OCI-LY3 (cell line): Measurements from ENCODE around the gene TWSG1.

ENCODE experiments used
- H2AFZ ChIP-seq: fragments of 200-600, 300-600 bp; shearing (Covaris generic); 2 replicates; pipeline ENCODE4 v1.6.0; 2014; ENCODE audit warnings: antibody characterized with exemption, low read depth, low read length
- H3K27ac ChIP-seq: fragments of 200-600, 300-600 bp; sonication (generic); 2 replicates; pipeline ENCODE4 v1.5.1; 2014; ENCODE audit warnings: mild to moderate bottlenecking, low read length, moderate library complexity, mixed read lengths
- H3K27me3 ChIP-seq: fragments of 200-600, 300-600 bp; sonication (generic); 2 replicates; pipeline ENCODE4 v1.6.1; 2014; ENCODE audit warnings: low read depth, low read length, mixed read lengths
- H3K36me3 ChIP-seq: fragments of 200-600, 300-600 bp; sonication (generic); replicated peaks from 2 replicates; pipeline ENCODE3; 2014; ENCODE audit warnings: low read depth, low read length, mixed read lengths
- H3K4me1 ChIP-seq: fragments of 300-600, 200-600 bp; sonication (generic); 2 replicates; pipeline ENCODE4 v1.6.1; 2014; ENCODE audit warnings: low read length, mixed read lengths
- H3K4me2 ChIP-seq: fragments of 200-600, 300-600 bp; sonication (generic); 2 replicates; pipeline ENCODE4 v1.6.1; 2014; ENCODE audit warnings: low read length, mixed read lengths
- H3K4me3 ChIP-seq: fragments of 300-600, 200-600 bp; sonication (generic); 2 replicates; pipeline ENCODE4 v1.5.1; 2014; ENCODE audit warnings: antibody characterized with exemption, mild to moderate bottlenecking, low read length, moderate library complexity
- H3K79me2 ChIP-seq: fragments of 300-600, 200-600 bp; shearing (Covaris generic); 2 replicates; pipeline ENCODE4 v1.6.1; 2014; ENCODE audit warnings: mild to moderate bottlenecking, low read length, mixed read lengths
- H3K9ac ChIP-seq: fragments of 300-600, 200-600 bp; shearing (Covaris generic); 2 replicates; pipeline ENCODE4 v1.6.0; 2014; ENCODE audit warnings: mild to moderate bottlenecking, low read length, moderate library complexity
- H3K9me3 ChIP-seq: fragments of 200-600, 300-600 bp; shearing (Covaris generic); 2 replicates; pipeline ENCODE4 v1.6.1; 2014; ENCODE audit warnings: low read length, mixed read lengths; ENCODE audit not compliant: insufficient read depth
- H4K20me1 ChIP-seq: fragments of 200-600, 300-600 bp; sonication (generic); 2 replicates; pipeline ENCODE4 v1.6.1; 2016; ENCODE audit warnings: low read length, mixed read lengths; ENCODE audit not compliant: insufficient read depth
- EZH2phosphoT487 ChIP-seq: fragments of 200-600 bp; shearing (Covaris generic); IDR thresholded peaks from 2 replicates; pipeline ENCODE4 v1.6.1; 2018; ENCODE audit warnings: antibody characterized with exemption, mixed run types, low read depth
- TF ChIP-seq, protein P1 (sequence below): fragments of 200-600, 300-600 bp; sonication (generic); IDR thresholded peaks from 2 replicates; pipeline ENCODE4 v1.5.1; 2014; ENCODE audit warnings: antibody characterized with exemption, low read length, low read depth

The TWSG1 gene

DNA sequence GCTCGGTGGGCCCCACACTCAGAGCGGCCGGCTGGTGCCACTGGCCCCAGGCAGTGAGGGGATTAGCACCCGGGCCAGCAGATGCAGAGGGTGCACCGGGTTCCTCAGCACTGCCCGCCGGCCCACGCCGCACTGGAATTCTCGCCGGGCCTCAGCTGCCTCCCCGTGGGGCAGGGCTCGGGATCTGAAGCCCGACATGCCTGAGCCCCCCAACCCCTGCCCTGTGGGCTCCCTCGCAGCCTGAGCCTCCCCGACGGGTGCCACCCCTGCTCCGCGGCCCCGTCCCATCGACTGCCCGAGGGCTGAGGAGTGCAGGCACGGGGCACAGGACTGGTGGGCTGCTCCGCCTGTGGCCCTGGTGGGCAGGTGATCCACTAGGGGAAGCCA is 37.6 kb upstream of the TWSG1 start:
- no peaks in the 10 kb centered on the region for H3K79me2 ChIP-seq
- H4K20me1 ChIP-seq: no peaks in the 10 kb centered on the region
- H3K4me2 ChIP-seq: no peak overlapping the region
- no peaks in the 10 kb centered on the region for H3K27me3 ChIP-seq
- H3K36me3 ChIP-seq: no peaks in the 10 kb centered on the region
- H3K27ac ChIP-seq: no peak overlapping the region
- no peak overlapping the region for H3K9ac ChIP-seq
- H3K9me3 ChIP-seq: peaks cover 5% of the 10 kb centered on the region
- H3K4me1 ChIP-seq: no peaks in the 10 kb centered on the region
- TF ChIP-seq, protein P1, sequence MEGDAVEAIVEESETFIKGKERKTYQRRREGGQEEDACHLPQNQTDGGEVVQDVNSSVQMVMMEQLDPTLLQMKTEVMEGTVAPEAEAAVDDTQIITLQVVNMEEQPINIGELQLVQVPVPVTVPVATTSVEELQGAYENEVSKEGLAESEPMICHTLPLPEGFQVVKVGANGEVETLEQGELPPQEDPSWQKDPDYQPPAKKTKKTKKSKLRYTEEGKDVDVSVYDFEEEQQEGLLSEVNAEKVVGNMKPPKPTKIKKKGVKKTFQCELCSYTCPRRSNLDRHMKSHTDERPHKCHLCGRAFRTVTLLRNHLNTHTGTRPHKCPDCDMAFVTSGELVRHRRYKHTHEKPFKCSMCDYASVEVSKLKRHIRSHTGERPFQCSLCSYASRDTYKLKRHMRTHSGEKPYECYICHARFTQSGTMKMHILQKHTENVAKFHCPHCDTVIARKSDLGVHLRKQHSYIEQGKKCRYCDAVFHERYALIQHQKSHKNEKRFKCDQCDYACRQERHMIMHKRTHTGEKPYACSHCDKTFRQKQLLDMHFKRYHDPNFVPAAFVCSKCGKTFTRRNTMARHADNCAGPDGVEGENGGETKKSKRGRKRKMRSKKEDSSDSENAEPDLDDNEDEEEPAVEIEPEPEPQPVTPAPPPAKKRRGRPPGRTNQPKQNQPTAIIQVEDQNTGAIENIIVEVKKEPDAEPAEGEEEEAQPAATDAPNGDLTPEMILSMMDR: no peak
- no peak for TF ChIP-seq EZH2phosphoT487
- no peak overlapping the region for H2AFZ ChIP-seq
- no peak overlapping the region for H3K4me3 ChIP-seq

DNA sequence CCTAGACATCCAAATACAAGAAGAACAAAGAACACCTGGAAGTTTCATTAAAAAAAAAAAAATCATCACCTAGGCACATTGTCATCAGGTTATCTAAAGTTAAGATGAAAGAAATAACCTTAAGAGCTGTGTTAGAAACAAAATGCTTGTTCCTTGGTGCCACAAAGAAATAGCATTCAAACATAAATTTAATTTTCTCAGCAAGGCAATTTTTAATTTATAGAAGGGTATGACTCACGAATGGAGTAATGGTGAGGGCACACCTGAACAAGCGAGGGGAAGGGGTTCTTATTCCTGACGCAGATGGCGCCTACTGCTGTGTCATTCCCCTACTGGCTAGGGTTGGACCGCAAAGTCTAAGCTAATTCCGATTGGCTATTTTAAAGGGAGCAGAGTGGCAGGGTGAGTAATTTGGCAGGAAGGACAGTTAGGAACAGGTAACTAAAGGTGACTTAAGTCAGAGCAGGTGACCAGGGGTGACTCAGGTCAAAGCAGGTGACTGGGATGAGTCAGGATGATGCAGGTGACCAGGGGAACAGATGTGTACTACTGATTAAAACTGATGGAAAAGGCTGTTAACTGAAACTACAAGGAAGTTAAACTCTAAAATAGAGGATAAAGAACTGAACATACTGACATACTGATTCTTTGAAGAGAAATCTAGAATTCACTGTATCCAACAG is 30.0 kb upstream of the TWSG1 start:
- H2AFZ ChIP-seq: no peak overlapping the region
- no peaks in the 10 kb centered on the region for H3K9me3 ChIP-seq
- H3K27me3 ChIP-seq: no peaks in the 10 kb centered on the region
- H3K79me2 ChIP-seq: no peaks in the 10 kb centered on the region
- no peak overlapping the region for H3K27ac ChIP-seq
- no peak overlapping the region for H3K4me3 ChIP-seq
- TF ChIP-seq, protein P1: no peak
- no peak for TF ChIP-seq EZH2phosphoT487
- no peaks in the 10 kb centered on the region for H4K20me1 ChIP-seq
- H3K4me2 ChIP-seq: no peak overlapping the region
- no peak overlapping the region for H3K9ac ChIP-seq
- H3K36me3 ChIP-seq: no peaks in the 10 kb centered on the region
- no peaks in the 10 kb centered on the region for H3K4me1 ChIP-seq

DNA sequence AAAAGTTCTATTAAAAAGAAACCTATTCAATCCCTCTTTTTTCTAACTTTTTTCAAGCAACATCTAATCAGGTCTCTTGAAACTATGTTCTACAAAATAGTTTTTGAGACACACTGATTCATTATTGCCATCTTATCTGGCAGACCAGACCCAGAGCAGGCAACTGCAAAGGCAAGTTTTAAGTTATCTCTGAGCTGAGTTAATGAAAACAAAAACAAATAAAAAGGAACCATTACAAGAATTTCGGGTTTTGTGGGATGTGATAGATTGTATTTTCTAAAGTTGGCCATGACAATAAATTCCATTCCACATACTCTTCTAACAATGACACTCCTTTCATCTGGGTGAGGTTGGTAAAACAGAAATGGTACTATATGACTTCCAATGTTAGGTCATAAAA is 15.2 kb upstream of the TWSG1 start:
- no peak overlapping the region for H3K9ac ChIP-seq
- no peaks in the 10 kb centered on the region for H3K36me3 ChIP-seq
- H3K79me2 ChIP-seq: no peaks in the 10 kb centered on the region
- no peak overlapping the region for H3K4me3 ChIP-seq
- H3K4me1 ChIP-seq: no peaks in the 10 kb centered on the region
- no peaks in the 10 kb centered on the region for H4K20me1 ChIP-seq
- TF ChIP-seq, protein P1: no peak
- TF ChIP-seq EZH2phosphoT487: no peak
- H2AFZ ChIP-seq: no peak overlapping the region
- H3K27ac ChIP-seq: no peak overlapping the region
- no peak overlapping the region for H3K4me2 ChIP-seq
- no peaks in the 10 kb centered on the region for H3K9me3 ChIP-seq
- peaks cover 4% of the 10 kb centered on the region for H3K27me3 ChIP-seq

DNA sequence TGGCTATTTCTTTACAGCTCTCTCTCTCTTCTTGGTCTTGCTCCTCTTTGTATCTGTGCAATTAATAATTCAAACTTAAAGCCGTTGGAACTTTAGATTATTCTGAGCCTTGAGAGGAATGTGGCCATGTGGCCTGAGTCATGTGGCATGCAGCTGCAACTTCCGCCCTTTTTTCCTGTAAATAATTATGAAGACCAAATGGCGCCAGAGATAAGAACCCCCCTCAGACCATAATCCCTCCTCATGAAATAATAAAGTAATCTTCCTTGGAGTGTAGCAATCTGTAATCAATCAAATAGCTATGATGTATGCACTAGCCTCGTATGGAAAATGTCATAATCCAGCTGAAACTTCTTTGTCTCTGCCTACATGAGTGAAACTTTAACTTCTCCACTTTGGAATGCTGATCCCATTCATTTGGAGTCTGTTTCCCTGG is 13.5 kb upstream of the TWSG1 start:
- Histone ChIP-seq H3K79me2 (no peaks in the 10 kb centered on the region), H3K4me3 (no peak overlapping the region), H3K27ac (no peak overlapping the region), H3K4me2 (no peak overlapping the region), H3K9me3 (no peaks in the 10 kb centered on the region), H2AFZ (no peak overlapping the region), H4K20me1 (no peaks in the 10 kb centered on the region), H3K27me3 (peaks cover 4% of the 10 kb centered on the region), H3K36me3 (no peaks in the 10 kb centered on the region), H3K9ac (no peak overlapping the region), H3K4me1 (no peaks in the 10 kb centered on the region)
- TF ChIP-seq EZH2phosphoT487: no peak
- TF ChIP-seq, protein P1: no peak
